Lung (tissue), 12 donors: ENCODE measurements around the gene PRR16. TPM values are rescaled to one million over a fixed set of nuclear protein-coding genes. Genes with fewer than 3 reads are reported as not detected.

Experiments used
- ATAC-seq: fragments of 200-7000 bp; cut with Tn5 transposase; one replicate; pipeline ENCODE4 v1.9.1; 2020; ENCODE audit warnings: moderate number of reproducible peaks; ENCODE audit not compliant: insufficient read depth, low FRiP score
- DNase-seq, 3 donors: peaks; one replicate each; pipeline ENCODE4 v3.0.0-alpha.2; 2013 to 2017
- H3K27ac ChIP-seq, 2 donors: one replicate each; pipeline ENCODE4 v1.5.1; 2013; ENCODE audit warnings: mild to moderate bottlenecking in 2 of 2, moderate library complexity in 2 of 2, control low read depth in 1 of 2, inconsistent platforms in 1 of 2, low read depth in 1 of 2, low read length in 1 of 2
- H3K27me3 ChIP-seq, 3 donors: one replicate each; pipeline ENCODE4 v1.5.1; 2013; ENCODE audit warnings: low read length in 2 of 3; ENCODE audit not compliant: control insufficient read depth in 3 of 3, insufficient read depth in 3 of 3
- H3K36me3 ChIP-seq, 4 donors: one replicate each; pipeline ENCODE4 v1.5.1; 2013; ENCODE audit warnings: low read length in 4 of 4, mild to moderate bottlenecking in 1 of 4, moderate library complexity in 1 of 4; ENCODE audit not compliant: control insufficient read depth in 4 of 4, insufficient read depth in 4 of 4
- H3K4me1 ChIP-seq, 5 donors: one replicate each; pipeline ENCODE4 v1.5.1; 2013; ENCODE audit warnings: low read length in 5 of 5, mild to moderate bottlenecking in 2 of 5, moderate library complexity in 1 of 5; ENCODE audit not compliant: control insufficient read depth in 5 of 5, insufficient read depth in 5 of 5
- H3K4me3 ChIP-seq: one replicate; pipeline ENCODE4 v1.5.1; 2013; ENCODE audit warnings: mild to moderate bottlenecking, control low read depth, moderate library complexity
- H3K9ac ChIP-seq, 2 donors: one replicate each; pipeline ENCODE4 v1.5.1; 2013; ENCODE audit warnings: low read length in 2 of 2, control low read depth in 1 of 2; ENCODE audit not compliant: insufficient read depth in 1 of 2
- H3K9me3 ChIP-seq, 4 donors: one replicate each; pipeline ENCODE4 v1.5.1; 2013; ENCODE audit warnings: low read length in 3 of 4, mild to moderate bottlenecking in 1 of 4, moderate library complexity in 1 of 4; ENCODE audit not compliant: control insufficient read depth in 4 of 4, insufficient read depth in 3 of 4
- WGBS, 2 donors: extraction: QIAGEN DNeasy Blood & Tissue Kit; methylation state at CpG; one replicate each; pipeline ENCODE4 v1.1.7; 2013; 5-methylcytosine and 5-hydroxymethylcytosine counted together
- polyA plus RNA-seq, 2 donors: library from polyadenylated mRNA; stranded (reverse); fragments of 200-250 nt; gene quantifications; one replicate each; pipeline ENCODE4 v1.2.1, GENCODE V29; 2013
- total RNA-seq, 2 donors: library from RNA; depleted of rRNA in 1 of 2; stranded (reverse); fragments of >200 nt in 1 of 2; gene quantifications; one replicate each; pipeline ENCODE4 v1.2.1, GENCODE V29; 2014 to 2021
- TF ChIP-seq, protein P1 (sequence below): IDR thresholded peaks from 2 replicates; pipeline ENCODE4 v1.5.1; 2012; ENCODE audit warnings: mild to moderate bottlenecking; ENCODE audit errors: control extremely low read depth, extremely low read depth
- donor health status: control.
- donor health status: control.
- donor health status: Bipolar disorder and iron deficiency.
- donor health status: healthy.
- donor health status: DM: yes; HTN: yes; CAD: no.

Gene PRR16
- total and polyA plus RNA-seq, 4 donors = 1.1 to 6.6 (median 5.9) TPM

GRCh38 chr5:120503341-120503740 is 39.2 kb downstream of the PRR16 start:
- Histone ChIP-seq H3K9ac (no peak overlapping the region), H3K27me3 (no peaks in the 10 kb centered on the region), H3K4me1 (peaks cover 0 to 11% (median 0%) of the 10 kb centered on the region in 5 donors), H3K9me3 (no peaks in the 10 kb centered on the region), H3K4me3 (no peak overlapping the region), H3K36me3 (no peaks in the 10 kb centered on the region), H3K27ac (no peak overlapping the region)
- WGBS, 2 donors = 41 to 79% methylated on average over 1 of the region's 1 CpG
- ATAC-seq = no peak
- DNase-seq = peak in 2 of 3 donors; percentile 57 to 58
- TF ChIP-seq, protein P1, sequence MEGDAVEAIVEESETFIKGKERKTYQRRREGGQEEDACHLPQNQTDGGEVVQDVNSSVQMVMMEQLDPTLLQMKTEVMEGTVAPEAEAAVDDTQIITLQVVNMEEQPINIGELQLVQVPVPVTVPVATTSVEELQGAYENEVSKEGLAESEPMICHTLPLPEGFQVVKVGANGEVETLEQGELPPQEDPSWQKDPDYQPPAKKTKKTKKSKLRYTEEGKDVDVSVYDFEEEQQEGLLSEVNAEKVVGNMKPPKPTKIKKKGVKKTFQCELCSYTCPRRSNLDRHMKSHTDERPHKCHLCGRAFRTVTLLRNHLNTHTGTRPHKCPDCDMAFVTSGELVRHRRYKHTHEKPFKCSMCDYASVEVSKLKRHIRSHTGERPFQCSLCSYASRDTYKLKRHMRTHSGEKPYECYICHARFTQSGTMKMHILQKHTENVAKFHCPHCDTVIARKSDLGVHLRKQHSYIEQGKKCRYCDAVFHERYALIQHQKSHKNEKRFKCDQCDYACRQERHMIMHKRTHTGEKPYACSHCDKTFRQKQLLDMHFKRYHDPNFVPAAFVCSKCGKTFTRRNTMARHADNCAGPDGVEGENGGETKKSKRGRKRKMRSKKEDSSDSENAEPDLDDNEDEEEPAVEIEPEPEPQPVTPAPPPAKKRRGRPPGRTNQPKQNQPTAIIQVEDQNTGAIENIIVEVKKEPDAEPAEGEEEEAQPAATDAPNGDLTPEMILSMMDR = no peak

DNA sequence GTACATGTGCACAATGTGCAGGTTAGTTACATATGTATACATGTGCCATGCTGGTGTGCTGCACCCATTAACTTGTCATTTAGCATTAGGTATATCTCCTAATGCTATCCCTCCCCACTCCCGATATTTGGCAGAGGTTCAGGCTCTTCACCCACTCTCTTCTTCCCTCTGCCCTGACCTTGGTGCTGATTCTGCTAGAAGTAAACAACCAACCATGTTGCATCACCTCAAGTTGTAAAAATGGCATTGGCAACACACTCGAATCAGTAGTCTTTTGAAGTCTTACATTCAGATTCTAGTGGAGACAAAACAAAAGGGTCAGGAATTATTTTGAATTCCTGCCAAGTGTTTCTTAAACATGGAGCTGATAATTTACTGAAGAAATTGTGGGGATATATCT is 40.0 kb downstream of the PRR16 start:
- TF ChIP-seq, protein P1 = no peak
- DNase-seq = peak in 2 of 3 donors; percentile 12 to 70
- Histone ChIP-seq H3K9me3 (no peaks in the 10 kb centered on the region), H3K36me3 (no peaks in the 10 kb centered on the region), H3K27ac (no peak overlapping the region), H3K27me3 (no peaks in the 10 kb centered on the region), H3K4me1 (peaks cover 0 to 13% (median 0%) of the 10 kb centered on the region in 5 donors), H3K4me3 (no peak overlapping the region), H3K9ac (no peak overlapping the region)
- no peak for ATAC-seq
- 77 to 86% methylated on average over 2 of the region's 2 CpGs for WGBS, 2 donors

DNA sequence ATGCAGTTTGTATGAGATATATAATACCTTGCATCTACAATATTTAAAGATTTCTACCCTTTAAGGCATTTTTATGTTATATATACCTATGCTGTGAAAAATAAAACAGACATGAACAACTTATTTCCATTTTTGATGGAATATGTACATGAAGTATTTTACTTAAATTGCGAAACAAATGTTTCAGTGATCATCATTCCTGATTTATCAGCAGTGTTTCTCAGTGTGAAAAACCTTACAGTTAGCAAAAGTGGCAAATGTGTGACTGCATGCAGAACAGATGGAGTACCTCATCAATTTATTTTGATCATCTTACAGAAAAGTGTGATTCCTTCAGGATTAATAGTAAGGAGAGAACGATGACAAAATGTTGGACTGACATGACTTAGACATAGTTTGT is 43.1 kb downstream of the PRR16 start:
- ATAC-seq = no peak
- TF ChIP-seq, protein P1 = no peak
- H3K36me3 ChIP-seq = no peaks in the 10 kb centered on the region
- no peak overlapping the region for H3K9ac ChIP-seq
- no peaks in the 10 kb centered on the region for H3K9me3 ChIP-seq
- peak in 2 of 3 donors; percentile 31 to 34 for DNase-seq
- no peak overlapping the region for H3K4me3 ChIP-seq
- H3K27me3 ChIP-seq = no peaks in the 10 kb centered on the region
- peaks cover 0 to 16% (median 6%) of the 10 kb centered on the region in 5 donors for H3K4me1 ChIP-seq
- H3K27ac ChIP-seq = no peak overlapping the region
- 73 to 85% methylated on average over 2 of the region's 2 CpGs for WGBS, 2 donors
